GM23338 (cell line): Measurements from ENCODE around the gene NEURL1B.

Source experiments
- CREB1 ChIP-seq: fragments of 250-450 bp; sonication (Bioruptor Pico); IDR thresholded peaks from 2 replicates; pipeline ENCODE4 v1.5.0; 2020; ENCODE audit warnings: low read depth, mild to moderate bottlenecking, moderate library complexity
- CTCF ChIP-seq, 2 experiments: fragments of 200-600 bp in 1 of 2; sonication (generic) in 1 of 2; conservative IDR thresholded peaks; 2 replicates each; pipeline versions ENCODE4 v1.5.1 to v1.6.1; 2016 to 2017; ENCODE audit warnings: antibody characterized with exemption in 2 of 2, low read depth in 2 of 2, mild to moderate bottlenecking in 2 of 2, moderate library complexity in 1 of 2
- ETS1 ChIP-seq: IDR thresholded peaks from 2 replicates; pipeline ENCODE4 v1.6.1; 2016; ENCODE audit warnings: antibody characterized with exemption
- EZH2 ChIP-seq: fragments of 200-600 bp; sonication (generic); IDR thresholded peaks from one replicate; pipeline ENCODE4 v1.8.0; 2017; ENCODE audit warnings: antibody characterized with exemption, mild to moderate bottlenecking, low read depth; ENCODE audit not compliant: unreplicated experiment
- EZH2phosphoT487 ChIP-seq: fragments of 200-600 bp; sonication (generic); IDR thresholded peaks from one replicate; pipeline ENCODE4 v1.8.1; 2018; ENCODE audit warnings: antibody characterized with exemption; ENCODE audit not compliant: unreplicated experiment
- NANOG ChIP-seq: IDR thresholded peaks from 2 replicates; pipeline ENCODE4 v1.6.1; 2016; ENCODE audit warnings: antibody characterized with exemption, borderline replicate concordance
- POLR2AphosphoS5 ChIP-seq: IDR thresholded peaks from 2 replicates; pipeline ENCODE4 v1.6.1; 2016; ENCODE audit warnings: antibody characterized with exemption, low read depth
- REST ChIP-seq: IDR thresholded peaks from one replicate; pipeline ENCODE4 v1.6.1; 2018; ENCODE audit warnings: antibody characterized with exemption; ENCODE audit not compliant: unreplicated experiment
- ZNF331 ChIP-seq: fragments of 250-450 bp; sonication (Bioruptor Pico); IDR thresholded peaks from 2 replicates; pipeline ENCODE4 v1.5.0; 2020; ENCODE audit warnings: low read depth, mild to moderate bottlenecking, moderate library complexity

- TF ChIP-seq CTCF (conservative IDR thresholded peaks at IDR 0.05; ENCODE audit: low read depth in 2 of 2) (no peak), EZH2 (no peak), POLR2AphosphoS5 (no peak), EZH2phosphoT487 (no peak), REST (no peak), CREB1 (CRISPR knock-in tag) (no peak), NANOG (no peak), ZNF331 (CRISPR knock-in tag) (no peak), ETS1 (no peak)
Measured at GRCh38 chr5:172610643-172611042, 30.4 kb upstream of the NEURL1B start.
